ENCODE results near the gene ARHGAP26. TPM values are rescaled to one million over a fixed set of nuclear protein-coding genes. Genes with fewer than 3 reads are reported as not detected.

ARHGAP26 gene
- total RNA-seq, 1 experiment from 2014 or later, result 79.8 TPM

DNA sequence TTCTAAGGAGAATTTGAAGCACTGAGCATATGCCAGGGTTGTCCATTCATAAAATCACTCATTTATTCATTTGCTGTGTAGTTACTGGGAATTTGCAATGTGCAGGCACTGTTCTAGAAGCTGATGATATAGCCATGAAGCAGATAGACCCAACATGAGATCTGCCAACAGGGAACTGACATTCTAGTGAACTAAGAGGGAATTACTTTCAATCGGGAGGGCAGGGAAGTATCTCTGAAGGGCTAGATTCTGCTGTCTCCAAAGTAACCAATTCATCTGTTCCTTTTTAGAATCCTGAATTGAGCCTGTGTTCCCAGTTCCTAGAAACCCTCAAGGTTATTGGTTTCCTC lies 11.4 kb upstream of the ARHGAP26 start:
- POLR2A ChIA-PET, result no interaction called here
- Mint-ChIP-seq H3K9me3 (ENCODE audit: unreplicated experiment) (no peaks in the 10 kb centered on the region), H3K27ac (ENCODE audit: unreplicated experiment) (no peak overlapping the region), H3K27me3 (ENCODE audit: insufficient read depth, unreplicated experiment) (no peaks in the 10 kb centered on the region), H3K4me1 (ENCODE audit: low read depth, unreplicated experiment) (no peaks in the 10 kb centered on the region), H3K36me3 (ENCODE audit: insufficient read depth, unreplicated experiment) (no peaks in the 10 kb centered on the region), H3K4me3 (ENCODE audit: unreplicated experiment) (no peak overlapping the region)
- no TSS peak for BruUV-seq (replicated peaks)
- Histone ChIP-seq H3K27me3 (replicated peaks; ENCODE audit: control insufficient read depth, insufficient read depth, low read length) (no peaks in the 10 kb centered on the region; the same call in 1 of the 2 replicates), H3K4me1 (no peaks in the 10 kb centered on the region), H3K36me3 (ENCODE audit: control insufficient read depth, insufficient read depth, low read length) (no peaks in the 10 kb centered on the region), H3K9me3 (no peaks in the 10 kb centered on the region), H3K4me3 (ENCODE audit: low read depth, low read length) (no peak overlapping the region)
- intact Hi-C loops (cut with micrococcal nuclease; ENCODE audit: unreplicated experiment), result no loop called here
- CTCF ChIA-PET, result no interaction called here
- TF ChIP-seq, protein P1, sequence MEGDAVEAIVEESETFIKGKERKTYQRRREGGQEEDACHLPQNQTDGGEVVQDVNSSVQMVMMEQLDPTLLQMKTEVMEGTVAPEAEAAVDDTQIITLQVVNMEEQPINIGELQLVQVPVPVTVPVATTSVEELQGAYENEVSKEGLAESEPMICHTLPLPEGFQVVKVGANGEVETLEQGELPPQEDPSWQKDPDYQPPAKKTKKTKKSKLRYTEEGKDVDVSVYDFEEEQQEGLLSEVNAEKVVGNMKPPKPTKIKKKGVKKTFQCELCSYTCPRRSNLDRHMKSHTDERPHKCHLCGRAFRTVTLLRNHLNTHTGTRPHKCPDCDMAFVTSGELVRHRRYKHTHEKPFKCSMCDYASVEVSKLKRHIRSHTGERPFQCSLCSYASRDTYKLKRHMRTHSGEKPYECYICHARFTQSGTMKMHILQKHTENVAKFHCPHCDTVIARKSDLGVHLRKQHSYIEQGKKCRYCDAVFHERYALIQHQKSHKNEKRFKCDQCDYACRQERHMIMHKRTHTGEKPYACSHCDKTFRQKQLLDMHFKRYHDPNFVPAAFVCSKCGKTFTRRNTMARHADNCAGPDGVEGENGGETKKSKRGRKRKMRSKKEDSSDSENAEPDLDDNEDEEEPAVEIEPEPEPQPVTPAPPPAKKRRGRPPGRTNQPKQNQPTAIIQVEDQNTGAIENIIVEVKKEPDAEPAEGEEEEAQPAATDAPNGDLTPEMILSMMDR (IDR thresholded peaks at IDR 0.05; ENCODE audit: insufficient read depth in 1 of 2, low read depth in 1 of 2, low read length in 1 of 2, severe bottlenecking in 1 of 2, unreplicated experiment in 1 of 2), result no peak
- DNase-seq, result no peak

DNA sequence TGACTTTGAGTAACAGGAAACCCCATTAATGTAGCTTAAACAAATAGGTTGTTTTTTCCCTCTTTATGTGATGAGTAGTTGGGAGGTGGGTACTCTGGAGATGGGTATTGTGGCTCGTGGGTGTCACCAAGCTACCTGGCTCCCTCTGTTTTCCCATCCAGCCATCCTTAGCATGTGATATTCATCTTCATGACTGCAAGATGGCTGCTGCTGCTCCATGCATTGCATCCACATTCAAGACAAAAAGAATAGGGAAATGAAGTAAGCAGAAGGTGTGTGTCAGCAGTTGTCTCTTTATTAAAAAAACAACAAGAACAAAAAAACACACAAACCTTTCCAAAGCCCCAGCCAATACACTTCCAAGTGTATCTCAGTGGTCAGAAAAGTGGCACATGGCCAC lies 6.5 kb upstream of the ARHGAP26 start:
- Histone ChIP-seq H3K36me3 (ENCODE audit: control insufficient read depth, insufficient read depth, low read length) (no peaks in the 10 kb centered on the region), H3K4me1 (no peaks in the 10 kb centered on the region), H3K9me3 (no peaks in the 10 kb centered on the region), H3K4me3 (ENCODE audit: low read depth, low read length) (no peak overlapping the region), H3K27me3 (replicated peaks; ENCODE audit: control insufficient read depth, insufficient read depth, low read length) (no peaks in the 10 kb centered on the region; the same call in 1 of the 2 replicates)
- no TSS peak for BruUV-seq (replicated peaks)
- Mint-ChIP-seq H3K9me3 (ENCODE audit: unreplicated experiment) (no peaks in the 10 kb centered on the region), H3K36me3 (ENCODE audit: insufficient read depth, unreplicated experiment) (no peaks in the 10 kb centered on the region), H3K27me3 (ENCODE audit: insufficient read depth, unreplicated experiment) (no peaks in the 10 kb centered on the region), H3K4me1 (ENCODE audit: low read depth, unreplicated experiment) (peaks cover under 1% of the 10 kb centered on the region), H3K27ac (ENCODE audit: unreplicated experiment) (no peak overlapping the region), H3K4me3 (ENCODE audit: unreplicated experiment) (no peak overlapping the region)
- TF ChIP-seq, protein P1 (IDR thresholded peaks at IDR 0.05; ENCODE audit: insufficient read depth in 1 of 2, low read depth in 1 of 2, low read length in 1 of 2, severe bottlenecking in 1 of 2, unreplicated experiment in 1 of 2), result no peak
- CTCF ChIA-PET, result no interaction called here
- intact Hi-C loops (cut with micrococcal nuclease; ENCODE audit: unreplicated experiment), result no loop called here
- POLR2A ChIA-PET, result interaction anchor here (0.7 kb wide), 1 partner anchor 577 kb away, joined by 3 read pairs; no protein-coding TSS in a partner anchor
- DNase-seq, result no peak

DNA sequence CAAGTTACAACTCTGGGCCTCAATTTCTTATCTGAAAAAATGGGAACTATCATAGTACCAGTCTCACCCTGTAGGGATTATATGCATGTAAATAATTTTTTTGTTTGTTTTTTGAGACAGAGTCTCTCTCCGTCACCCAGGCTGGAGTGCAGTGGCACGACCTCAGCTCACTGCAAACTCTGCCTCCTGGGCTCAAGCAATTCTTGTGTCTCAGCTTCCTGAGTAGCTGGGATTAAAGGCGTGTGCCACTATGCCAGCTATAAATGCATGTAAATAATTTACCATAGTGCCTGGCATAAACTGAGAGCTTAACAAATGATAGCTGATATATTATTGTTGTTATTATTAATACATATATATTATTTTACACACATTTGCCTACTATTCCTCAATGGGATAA lies 3.0 kb upstream of the ARHGAP26 start:
- Histone ChIP-seq H3K9me3 (no peaks in the 10 kb centered on the region), H3K4me3 (ENCODE audit: low read depth, low read length) (no peak overlapping the region), H3K27me3 (replicated peaks; ENCODE audit: control insufficient read depth, insufficient read depth, low read length) (no peaks in the 10 kb centered on the region; the same call in 1 of the 2 replicates), H3K36me3 (ENCODE audit: control insufficient read depth, insufficient read depth, low read length) (no peaks in the 10 kb centered on the region), H3K4me1 (no peaks in the 10 kb centered on the region)
- POLR2A ChIA-PET, result no interaction called here
- Mint-ChIP-seq H3K9me3 (ENCODE audit: unreplicated experiment) (no peaks in the 10 kb centered on the region), H3K4me1 (ENCODE audit: low read depth, unreplicated experiment) (peaks cover 7% of the 10 kb centered on the region), H3K36me3 (ENCODE audit: insufficient read depth, unreplicated experiment) (peaks cover 12% of the 10 kb centered on the region), H3K4me3 (ENCODE audit: unreplicated experiment) (no peak overlapping the region), H3K27ac (ENCODE audit: unreplicated experiment) (no peak overlapping the region), H3K27me3 (ENCODE audit: insufficient read depth, unreplicated experiment) (no peaks in the 10 kb centered on the region)
- no TSS peak for BruUV-seq (replicated peaks)
- intact Hi-C loops (cut with micrococcal nuclease; ENCODE audit: unreplicated experiment), result no loop called here
- CTCF ChIA-PET, result no interaction called here
- TF ChIP-seq, protein P1 (IDR thresholded peaks at IDR 0.05; ENCODE audit: insufficient read depth in 1 of 2, low read depth in 1 of 2, low read length in 1 of 2, severe bottlenecking in 1 of 2, unreplicated experiment in 1 of 2), result no peak
- DNase-seq, result no peak
